IMR-90 (cell line): ENCODE data around the gene DESI1. TPM values are rescaled to one million over a fixed set of nuclear protein-coding genes. Genes with fewer than 3 reads are reported as not detected.

ENCODE experiments used
- ATAC-seq: fragments of 200-7000 bp; cut with Tn5 transposase; 2 replicates; pipeline ENCODE4 v1.9.1; 2020; ENCODE audit warnings: low read depth, mild to moderate bottlenecking, moderate library complexity
- BruUV-seq: library from RNA; stranded (reverse); fragments of 400-500 nt; replicated peaks from 2 replicates; lab custom pipeline; 2021; lab: Mats Ljungman, UMichigan
- CTCF ChIA-PET: fragments of 300-600 bp; formaldehyde crosslinking; extraction: SDS; loops from one replicate; lab custom pipeline; 2021; ENCODE audit warnings: antibody characterized with exemption; lab: Yijun Ruan, JAX
- POLR2A ChIA-PET: fragments of 300-600 bp; sonication (Branson Sonifier 250); formaldehyde crosslinking; loops from one replicate; lab custom pipeline; 2022; ENCODE audit warnings: antibody characterized with exemption; ENCODE audit not compliant: unreplicated experiment; lab: Charles Lee
- DNase-seq: peaks from one replicate; pipeline ENCODE4 v3.0.0; 2013
- H2AFZ ChIP-seq: replicated peaks from 2 replicates; pipeline ENCODE3; 2013; ENCODE audit warnings: low read length, mild to moderate bottlenecking; ENCODE audit not compliant: poor library complexity
- H2AK5ac ChIP-seq: 2 replicates; pipeline ENCODE4 v1.6.1; 2013; ENCODE audit warnings: low read depth, low read length, inconsistent platforms
- H2AK9ac ChIP-seq: replicated peaks from 2 replicates; pipeline ENCODE3; 2013; ENCODE audit warnings: mild to moderate bottlenecking, low read depth, low read length, moderate library complexity; ENCODE audit not compliant: poor library complexity
- H2BK120ac ChIP-seq: 2 replicates; pipeline ENCODE4 v1.6.1; 2013; ENCODE audit warnings: low read depth, low read length, inconsistent platforms
- H2BK15ac ChIP-seq: 3 replicates; pipeline ENCODE4 v1.6.1; 2013; ENCODE audit warnings: low read depth, low read length, inconsistent platforms
- H2BK20ac ChIP-seq: 2 replicates; pipeline ENCODE4 v1.6.1; 2013; ENCODE audit warnings: low read depth, mild to moderate bottlenecking, inconsistent platforms, low read length, moderate library complexity
- H2BK5ac ChIP-seq: 2 replicates; pipeline ENCODE4 v1.6.1; 2013; ENCODE audit warnings: mild to moderate bottlenecking, low read depth, low read length, inconsistent platforms; ENCODE audit not compliant: poor library complexity, severe bottlenecking
- H3K14ac ChIP-seq: replicated peaks from 2 replicates; pipeline ENCODE4 v1.6.1; 2013; ENCODE audit warnings: low read depth, low read length, inconsistent platforms
- H3K18ac ChIP-seq: 2 replicates; pipeline ENCODE4 v1.6.1; 2013; ENCODE audit warnings: low read depth, low read length, control low read depth
- H3K23ac ChIP-seq: 2 replicates; pipeline ENCODE4 v1.6.1; 2013; ENCODE audit warnings: low read depth, low read length, inconsistent platforms
- H3K27ac ChIP-seq: 2 replicates; pipeline ENCODE4 v1.5.1; 2013; ENCODE audit warnings: mild to moderate bottlenecking, control low read depth, low read length; ENCODE audit not compliant: insufficient read depth
- H3K27me3 ChIP-seq: 2 replicates; pipeline ENCODE4 v1.6.1; 2013; ENCODE audit warnings: low read length; ENCODE audit not compliant: control insufficient read depth, insufficient read depth
- H3K36me3 ChIP-seq: 2 replicates; pipeline ENCODE4 v1.6.1; 2013; ENCODE audit warnings: low read length, mixed read lengths; ENCODE audit not compliant: control insufficient read depth, insufficient read depth
- H3K4ac ChIP-seq: 2 replicates; pipeline ENCODE4 v1.6.1; 2013; ENCODE audit warnings: low read depth, low read length, inconsistent platforms
- H3K4me1 ChIP-seq: 2 replicates; pipeline ENCODE4 v1.6.1; 2013; ENCODE audit warnings: low read length, mixed read lengths; ENCODE audit not compliant: control insufficient read depth, insufficient read depth
- H3K4me2 ChIP-seq: 2 replicates; pipeline ENCODE4 v1.6.1; 2013; ENCODE audit warnings: low read depth, mild to moderate bottlenecking, control low read depth, low read length, moderate library complexity
- H3K4me3 ChIP-seq: 2 replicates; pipeline ENCODE4 v1.5.1; 2013; ENCODE audit warnings: low read depth, mild to moderate bottlenecking, control low read depth, low read length, moderate library complexity; ENCODE audit not compliant: insufficient read depth
- H3K56ac ChIP-seq: 2 replicates; pipeline ENCODE4 v1.6.1; 2013; ENCODE audit warnings: low read length, inconsistent platforms; ENCODE audit not compliant: insufficient read depth; ENCODE audit errors: extremely low read depth
- H3K79me1 ChIP-seq, 2 experiments: 2 replicates each; pipeline ENCODE4 v1.6.1; 2013; ENCODE audit warnings: low read length in 2 of 2, inconsistent platforms in 1 of 2, low read depth in 1 of 2
- H3K9ac ChIP-seq: 2 replicates; pipeline ENCODE4 v1.6.1; 2013; ENCODE audit warnings: low read depth, low read length, control low read depth
- H3K9me1 ChIP-seq: 2 replicates; pipeline ENCODE4 v1.6.1; 2013; ENCODE audit warnings: low read length, inconsistent platforms; ENCODE audit not compliant: insufficient read depth
- H3K9me3 ChIP-seq: 2 replicates; pipeline ENCODE4 v1.6.1; 2013; ENCODE audit warnings: low read length; ENCODE audit not compliant: control insufficient read depth, insufficient read depth
- H4K20me1 ChIP-seq: 2 replicates; pipeline ENCODE4 v1.6.1; 2013; ENCODE audit warnings: low read length, inconsistent platforms; ENCODE audit not compliant: insufficient read depth
- H4K5ac ChIP-seq: 2 replicates; pipeline ENCODE4 v1.6.1; 2013; ENCODE audit warnings: mild to moderate bottlenecking, low read depth, low read length, control low read depth
- H4K8ac ChIP-seq, 2 experiments: 2 replicates each; pipeline ENCODE4 v1.6.1; 2013; ENCODE audit warnings: low read depth in 2 of 2, low read length in 2 of 2, control low read depth in 1 of 2, inconsistent platforms in 1 of 2
- H4K91ac ChIP-seq: 2 replicates; pipeline ENCODE4 v1.6.1; 2013; ENCODE audit warnings: low read depth, low read length, inconsistent platforms; ENCODE audit not compliant: insufficient read depth
- BHLHE40 ChIP-seq: fragments of 150-350 bp; IDR thresholded peaks from 2 replicates; pipeline ENCODE4 v1.6.1; 2016; ENCODE audit warnings: mild to moderate bottlenecking, low read depth, low read length
- CEBPB ChIP-seq: IDR thresholded peaks from 2 replicates; pipeline ENCODE4 v1.6.1; 2012; ENCODE audit warnings: low read depth, low read length, improper control_type of control experiment
- FOS ChIP-seq: fragments of 150-350 bp; IDR thresholded peaks from 2 replicates; pipeline ENCODE4 v1.6.1; 2016; ENCODE audit warnings: low read depth, low read length
- MAZ ChIP-seq: IDR thresholded peaks from 2 replicates; pipeline ENCODE4 v1.6.1; 2012; ENCODE audit warnings: low read depth, mild to moderate bottlenecking, low read length, improper control_type of control experiment, moderate library complexity, borderline replicate concordance
- MXI1 ChIP-seq: IDR thresholded peaks from 2 replicates; pipeline ENCODE4 v1.6.1; 2012; ENCODE audit warnings: low read depth, mild to moderate bottlenecking, low read length, moderate library complexity, borderline replicate concordance
- POLR2A ChIP-seq: IDR thresholded peaks from 2 replicates; pipeline ENCODE4 v1.6.1; 2012; ENCODE audit warnings: mild to moderate bottlenecking, low read depth, low read length
- RCOR1 ChIP-seq: IDR thresholded peaks from 2 replicates; pipeline ENCODE4 v1.6.1; 2012; ENCODE audit warnings: mild to moderate bottlenecking, low read length, improper control_type of control experiment; ENCODE audit not compliant: insufficient replicate concordance
- SMC3 ChIP-seq: fragments of 150-350 bp; IDR thresholded peaks from 2 replicates; pipeline ENCODE4 v1.6.1; 2016; ENCODE audit warnings: low read depth, mild to moderate bottlenecking, antibody characterized with exemption, low read length, moderate library complexity
- USF2 ChIP-seq: fragments of 150-350 bp; IDR thresholded peaks from 2 replicates; pipeline ENCODE4 v1.6.1; 2017; ENCODE audit warnings: mild to moderate bottlenecking, antibody characterized with exemption, low read length, low read depth
- WGBS, 2 experiments: methylation state at CpG; one replicate each; pipeline versions ENCODE4 v1.1.5 to v1.1.7; 2013; ENCODE audit warnings: missing lambda C conversion rate in 2 of 2; ENCODE audit not compliant: insufficient read length in 1 of 2; ENCODE audit errors: extremely low coverage in 2 of 2; 5-methylcytosine and 5-hydroxymethylcytosine counted together
- dilution Hi-C: fragments of 300-500 bp; cut with HindIII; formaldehyde crosslinking; loops from one replicate; pipeline ENCODE4 v1.14.3; 2018; ENCODE audit warnings: low sequenced_read_pairs; ENCODE audit not compliant: unreplicated experiment
- in situ Hi-C: fragments of 300-500 bp; cut with MboI; formaldehyde crosslinking; loops from 3 replicates; pipeline ENCODE4 v1.14.3; 2019; ENCODE audit warnings: low sequenced_read_pairs, inconsistent platforms, mixed read lengths
- intact Hi-C: fragments of 100-400 bp; cut with micrococcal nuclease; formaldehyde crosslinking; loops from 2 replicates; pipeline ENCODE4 v1.10.0; 2022
- polyA plus RNA-seq, 3 experiments: library from polyadenylated mRNA; depleted of rRNA; stranded (reverse); fragments of >200 nt; gene quantifications; 2 replicates each; pipeline ENCODE4 v1.2.3, GENCODE V29; 2012; ENCODE audit warnings: low replicate concordance in 1 of 3
- total RNA-seq: library from RNA; depleted of rRNA; stranded (reverse); fragments of >200 nt; gene quantifications from 2 replicates; pipeline ENCODE4 v1.2.3, GENCODE V29; 2012
- TF ChIP-seq, protein P1 (sequence below): conservative IDR thresholded peaks from 2 replicates; pipeline ENCODE4 v1.5.1; 2012; ENCODE audit warnings: mild to moderate bottlenecking, low read depth, low read length, improper control_type of control experiment

Gene DESI1
- total and polyA plus RNA-seq, 2 of the 4 experiments (the other 2 are of a cell fraction), result 14.5 to 24.9 TPM

- peaks cover under 1% of the 10 kb centered on the region for H4K20me1 ChIP-seq
- H2AK9ac ChIP-seq, result no peak overlapping the region
- no peak overlapping the region for H2BK5ac ChIP-seq
- ChIA-PET CTCF (no interaction called here), POLR2A (no interaction called here)
- in situ Hi-C loops, result no loop called here
- no TSS peak for BruUV-seq
- no peak overlapping the region for H3K14ac ChIP-seq
- H3K27me3 ChIP-seq, result no peaks in the 10 kb centered on the region
- TF ChIP-seq USF2 (no peak), CEBPB (no peak), MAZ (no peak), MXI1 (no peak), RCOR1 (no peak), POLR2A (no peak), BHLHE40 (no peak), FOS (no peak), SMC3 (no peak)
- TF ChIP-seq, protein P1, sequence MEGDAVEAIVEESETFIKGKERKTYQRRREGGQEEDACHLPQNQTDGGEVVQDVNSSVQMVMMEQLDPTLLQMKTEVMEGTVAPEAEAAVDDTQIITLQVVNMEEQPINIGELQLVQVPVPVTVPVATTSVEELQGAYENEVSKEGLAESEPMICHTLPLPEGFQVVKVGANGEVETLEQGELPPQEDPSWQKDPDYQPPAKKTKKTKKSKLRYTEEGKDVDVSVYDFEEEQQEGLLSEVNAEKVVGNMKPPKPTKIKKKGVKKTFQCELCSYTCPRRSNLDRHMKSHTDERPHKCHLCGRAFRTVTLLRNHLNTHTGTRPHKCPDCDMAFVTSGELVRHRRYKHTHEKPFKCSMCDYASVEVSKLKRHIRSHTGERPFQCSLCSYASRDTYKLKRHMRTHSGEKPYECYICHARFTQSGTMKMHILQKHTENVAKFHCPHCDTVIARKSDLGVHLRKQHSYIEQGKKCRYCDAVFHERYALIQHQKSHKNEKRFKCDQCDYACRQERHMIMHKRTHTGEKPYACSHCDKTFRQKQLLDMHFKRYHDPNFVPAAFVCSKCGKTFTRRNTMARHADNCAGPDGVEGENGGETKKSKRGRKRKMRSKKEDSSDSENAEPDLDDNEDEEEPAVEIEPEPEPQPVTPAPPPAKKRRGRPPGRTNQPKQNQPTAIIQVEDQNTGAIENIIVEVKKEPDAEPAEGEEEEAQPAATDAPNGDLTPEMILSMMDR, result no peak
- H3K27ac ChIP-seq, result no peak overlapping the region
- H3K56ac ChIP-seq, result no peak overlapping the region
- H3K4me3 ChIP-seq, result no peak overlapping the region
- H2BK20ac ChIP-seq, result no peak overlapping the region
- H2AFZ ChIP-seq, result no peak overlapping the region
- DNase-seq (no peak), ATAC-seq (no peak)
- intact Hi-C loops, result no loop called here
- H4K8ac ChIP-seq, result no peak overlapping the region
- no peak overlapping the region for H3K23ac ChIP-seq
- H3K9me1 ChIP-seq, result peaks cover 5% of the 10 kb centered on the region; the same call in 1 of the 2 replicates
- H3K36me3 ChIP-seq, result peaks cover 56% of the 10 kb centered on the region
- no peak overlapping the region for H4K91ac ChIP-seq
- H2BK15ac ChIP-seq, result no peak overlapping the region
- no peak overlapping the region for H3K18ac ChIP-seq
- H3K9ac ChIP-seq, result no peak overlapping the region
- no peak overlapping the region for H2AK5ac ChIP-seq
- no peaks in the 10 kb centered on the region; the same call in 1 of the 2 replicates for H3K4me1 ChIP-seq
- no peak overlapping the region for H3K4ac ChIP-seq
- peaks cover 23 to 45% of the 10 kb centered on the region in 2 experiments for H3K79me1 ChIP-seq
- no peak overlapping the region for H2BK120ac ChIP-seq
- WGBS, 2 experiments, result no CpG with 5 or more reads among the region's 3 CpGs
- H3K9me3 ChIP-seq, result no peaks in the 10 kb centered on the region
- dilution Hi-C loops, result no loop called here
- H4K5ac ChIP-seq, result no peak overlapping the region
- no peak overlapping the region for H3K4me2 ChIP-seq
Measured at GRCh38 chr22:41647771-41648170, 26.9 kb upstream of the DESI1 start.
